Hematopoietic multipotent progenitor cell treated with erythropoietin and hydrocortisone succinate and interleukin-3 and kit ligand, for 15 days (in vitro differentiated cells): Measurements from ENCODE around the gene RAB7B.

Source experiments
- DNase-seq: peaks from one replicate; pipeline ENCODE4 v3.0.0-alpha.2; 2015; ENCODE audit warnings: low spot score

Gene RAB7B

DNA sequence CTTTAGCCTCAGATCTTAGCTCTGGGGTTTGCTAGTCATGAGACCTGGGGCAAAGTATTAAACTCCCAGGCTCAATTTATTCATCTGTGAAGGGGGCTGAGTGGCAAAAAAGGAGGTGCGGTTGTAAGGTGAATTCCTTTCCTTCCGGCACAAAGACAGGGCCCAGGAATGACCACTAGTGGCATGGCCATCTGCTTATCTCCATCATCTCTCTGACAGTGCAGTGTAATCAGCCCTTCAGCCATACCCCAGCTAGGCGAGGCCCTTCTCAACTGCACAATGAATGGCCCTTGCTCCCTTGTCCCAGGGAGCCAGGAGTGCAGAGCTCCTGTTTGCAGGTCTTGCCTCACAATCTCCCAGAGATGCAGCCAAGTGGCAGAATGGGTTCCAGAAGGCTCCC, 54.3 kb downstream of the RAB7B start:
- no peak for DNase-seq

DNA sequence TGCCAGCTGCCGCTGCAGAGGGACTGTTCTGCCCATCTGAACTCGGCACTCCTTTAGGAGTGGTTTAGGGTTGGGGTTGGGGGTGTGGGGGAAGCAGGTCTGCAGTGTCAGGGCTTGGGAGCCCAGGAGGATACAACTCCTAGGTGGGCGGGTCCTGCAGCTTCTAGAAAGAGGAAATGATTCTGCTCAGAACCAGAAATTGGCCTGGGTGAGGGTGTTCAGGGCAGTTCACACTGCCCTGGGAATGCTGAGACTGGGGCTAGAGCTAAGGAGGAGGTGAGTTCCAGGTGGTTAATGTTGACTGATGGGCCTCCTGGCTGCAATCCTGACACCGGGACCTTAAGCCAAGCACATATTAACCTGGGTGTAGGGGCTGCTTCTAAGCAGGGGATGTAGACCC, 55.2 kb downstream of the RAB7B start:
- DNase-seq: no peak

DNA sequence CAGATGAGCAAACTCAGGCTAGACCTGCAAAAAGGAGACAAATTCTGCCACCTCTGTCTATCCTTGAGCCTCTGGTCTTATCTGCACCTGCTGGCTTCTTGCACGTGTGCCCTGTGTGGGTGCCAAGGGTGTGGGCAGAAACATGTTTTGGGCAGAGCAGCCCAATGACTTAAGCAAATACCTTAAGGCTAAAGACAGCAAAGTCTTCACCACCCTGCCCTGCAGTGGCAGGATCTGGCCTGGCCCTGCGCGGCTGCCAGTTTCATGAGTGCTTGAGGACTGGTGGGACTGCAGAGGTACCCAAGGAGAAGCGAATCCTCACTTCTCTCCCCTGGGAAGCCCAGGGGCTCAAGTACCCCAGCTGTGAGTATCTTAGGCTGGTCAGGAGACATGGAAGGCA, 56.2 kb downstream of the RAB7B start:
- peak; percentile 73 for DNase-seq

DNA sequence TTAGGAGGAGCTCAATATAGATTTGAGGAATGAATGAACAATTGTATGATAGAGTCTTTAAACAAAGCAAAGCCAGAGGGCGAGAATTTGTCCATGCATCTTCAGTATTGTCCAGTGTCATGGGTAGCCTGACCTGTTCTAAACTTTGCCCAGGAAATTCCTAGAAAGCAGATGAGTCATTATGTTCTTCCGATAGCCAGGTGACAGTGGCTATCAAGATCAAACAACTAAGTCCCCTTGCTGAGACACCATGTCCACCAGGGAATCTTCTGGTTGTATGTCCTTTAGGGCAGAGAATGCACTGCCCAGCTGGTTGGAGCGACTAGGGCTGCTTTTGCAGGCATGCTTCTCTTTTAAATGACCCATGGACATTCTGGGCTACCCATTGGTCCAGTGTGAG, 58.1 kb downstream of the RAB7B start:
- no peak for DNase-seq

DNA sequence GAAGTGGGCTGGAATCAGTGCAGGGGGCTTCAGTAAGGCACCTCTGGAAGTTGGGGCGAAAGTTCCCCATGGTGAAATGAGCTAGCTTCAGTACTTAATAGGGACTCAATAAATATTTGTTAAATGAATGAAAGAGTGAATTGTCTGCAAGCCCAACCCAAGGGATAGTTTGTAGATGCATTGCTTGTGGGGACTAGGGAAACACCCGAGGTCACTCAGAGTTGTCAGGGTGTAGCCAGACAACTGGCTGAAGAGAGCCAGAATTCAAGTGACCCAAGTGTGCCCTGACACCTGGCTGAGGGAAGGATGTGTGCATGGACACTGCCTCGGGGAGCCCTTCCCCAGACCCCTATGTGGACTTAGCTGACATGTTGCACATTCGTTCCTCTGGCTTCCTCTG, 58.7 kb downstream of the RAB7B start:
- no peak for DNase-seq

DNA sequence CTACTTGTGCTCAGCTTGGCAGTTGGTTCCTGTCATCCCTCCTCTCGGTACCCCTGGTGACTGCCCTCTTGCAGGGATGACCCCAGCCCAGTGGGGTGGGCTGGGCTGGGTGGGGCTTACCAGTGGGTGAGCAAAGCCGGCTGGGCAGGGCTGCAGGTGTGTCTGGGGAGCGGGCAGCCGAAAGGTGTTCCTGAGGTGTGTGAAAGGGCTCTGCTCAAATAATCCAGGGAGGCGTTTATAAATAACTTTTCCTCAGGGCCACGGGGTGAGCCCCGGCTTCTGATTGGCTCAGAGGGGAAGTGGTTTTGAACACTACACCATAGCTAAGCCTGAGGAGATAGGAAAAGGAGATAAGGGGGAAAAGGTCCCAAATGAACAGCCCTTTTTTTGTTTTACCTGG, 60.0 kb downstream of the RAB7B start, which contains the start of gene SLC26A9:
Gene SLC26A9 (minus strand): TSS at position 212 of the 400 bp plus-strand sequence. CDS start 7,636 bp downstream, outside the sequence.
- no peak for DNase-seq

DNA sequence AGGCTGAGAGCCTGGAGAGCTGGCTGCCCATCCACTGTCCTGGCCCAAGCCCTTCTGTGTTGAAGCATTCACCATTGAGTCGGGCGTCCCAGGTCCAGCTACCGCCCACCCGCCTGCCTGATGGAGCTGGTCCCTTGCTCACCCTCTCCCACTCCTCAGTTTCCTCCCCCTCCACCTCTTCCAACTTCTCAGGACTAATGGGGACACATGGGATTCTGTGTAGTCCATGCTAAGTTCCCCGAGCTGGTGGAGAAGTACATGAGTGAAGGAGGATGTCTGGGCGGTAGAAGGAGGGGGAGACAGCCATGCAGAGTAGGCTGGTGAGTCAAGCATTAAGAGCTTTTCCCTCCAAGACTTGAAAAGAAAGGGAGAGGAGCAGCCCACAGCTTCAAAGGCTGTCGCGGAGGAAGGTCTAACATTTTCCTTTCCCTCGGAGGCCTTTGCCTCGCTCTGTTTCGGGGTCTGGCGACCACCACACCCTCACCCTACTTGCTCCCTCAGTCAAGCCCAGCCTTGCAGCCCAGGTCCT, 60.5 kb downstream of the RAB7B start:
- DNase-seq: no peak

DNA sequence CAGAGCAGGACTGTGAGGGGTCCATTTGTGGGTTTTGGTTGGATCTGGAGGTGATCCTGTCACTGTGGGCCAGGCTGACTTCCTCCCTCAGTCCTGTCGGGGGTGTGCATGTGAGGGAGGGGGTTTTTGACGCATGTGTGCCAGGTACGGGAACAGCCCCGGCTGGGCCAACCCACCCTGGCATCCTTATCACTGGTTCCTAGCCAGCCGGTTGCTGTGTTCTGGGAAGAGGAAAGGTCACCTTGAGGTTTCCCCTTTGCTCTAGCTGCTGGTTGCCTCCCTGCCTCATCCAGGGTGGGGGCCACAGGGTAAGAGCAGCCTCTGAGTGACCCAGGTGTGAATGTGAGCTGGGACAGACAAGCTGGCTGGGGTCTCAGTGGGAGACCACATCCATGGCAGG, 62.5 kb downstream of the RAB7B start:
- no peak for DNase-seq

DNA sequence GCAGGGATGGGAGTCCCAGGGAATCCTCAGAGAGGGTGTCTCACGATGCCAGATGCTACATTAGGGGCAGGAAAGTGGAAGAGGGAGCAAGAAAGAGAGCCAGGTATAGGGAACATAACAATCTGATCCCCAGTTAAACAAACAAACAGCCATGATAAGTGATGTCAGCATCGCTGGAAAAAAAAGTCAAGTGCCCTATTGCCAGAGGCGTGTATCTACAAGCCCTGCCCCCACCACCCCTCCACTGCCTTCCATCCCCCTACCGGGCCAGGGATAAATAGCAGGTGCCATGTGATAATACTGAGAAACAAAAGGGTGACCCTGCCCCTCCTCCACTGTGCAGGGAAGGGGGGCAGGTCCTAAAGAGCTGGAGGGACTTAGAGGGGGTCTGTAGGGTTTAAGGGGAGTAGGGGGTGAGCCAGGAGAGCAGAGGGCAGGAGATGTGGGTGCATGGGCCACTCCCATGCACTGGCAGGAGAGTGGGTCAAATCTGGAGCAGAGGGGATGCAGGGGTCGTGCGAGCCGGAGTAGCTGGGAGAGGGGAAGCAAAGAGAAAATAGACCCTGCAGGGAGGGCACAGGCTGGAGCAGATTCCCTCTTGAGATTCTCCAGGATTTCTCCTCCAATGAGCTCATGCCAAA, 63.4 kb downstream of the RAB7B start:
- no peak for DNase-seq

DNA sequence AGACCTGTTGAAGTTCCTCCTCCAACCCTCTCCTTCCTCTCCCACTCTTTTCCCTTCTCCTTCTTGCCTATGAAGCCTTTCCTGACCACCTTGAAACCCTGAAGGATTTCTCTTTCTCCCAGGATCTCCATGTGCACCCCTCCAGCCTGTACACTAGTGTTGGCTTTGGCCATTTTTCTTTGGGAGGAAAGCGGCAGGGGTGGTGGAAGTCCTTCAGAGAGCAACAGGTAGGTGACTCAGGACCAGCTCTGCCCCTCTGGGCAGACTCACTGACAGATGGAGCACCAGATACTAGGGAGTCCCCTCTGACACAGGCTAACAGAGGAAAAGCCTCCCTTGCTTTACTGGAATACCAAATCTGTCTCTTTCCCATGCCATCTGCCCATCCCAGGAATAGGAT, 64.5 kb downstream of the RAB7B start:
- no peak for DNase-seq

DNA sequence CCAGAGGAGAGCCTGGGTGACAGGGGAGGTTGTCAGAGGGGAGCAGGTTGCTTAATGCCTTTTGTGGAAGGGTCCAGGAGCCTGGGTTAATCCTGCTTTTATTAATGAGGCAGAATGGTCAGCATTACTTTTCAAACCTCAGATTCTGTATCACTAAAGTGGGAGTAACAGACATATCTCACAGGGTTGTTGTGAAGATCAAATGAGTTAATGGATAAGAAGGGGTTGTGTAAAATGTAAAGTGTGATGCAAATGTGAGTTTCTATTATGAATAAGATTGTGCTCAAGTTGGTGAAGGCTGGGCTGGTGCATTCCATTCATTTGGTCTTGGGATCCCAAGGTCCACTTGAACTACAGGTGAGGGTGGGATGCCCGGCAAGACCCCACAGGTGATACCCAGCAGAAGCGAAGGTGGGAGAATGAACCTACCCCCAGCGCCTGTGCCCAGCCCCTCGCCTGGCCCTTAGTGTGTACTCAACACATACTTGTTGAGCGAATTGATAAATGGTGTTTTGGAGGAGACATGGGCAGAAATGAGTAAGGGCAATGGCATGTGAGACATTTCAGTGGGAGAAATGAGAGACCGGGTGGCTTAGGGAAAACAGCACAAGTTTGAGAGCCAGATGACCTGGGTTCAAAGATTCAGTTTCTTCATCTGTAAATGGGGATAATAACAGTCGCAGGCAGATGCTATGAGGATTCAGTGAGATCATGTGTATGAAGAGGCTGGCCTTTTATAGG, 66.2 kb downstream of the RAB7B start:
- no peak for DNase-seq

DNA sequence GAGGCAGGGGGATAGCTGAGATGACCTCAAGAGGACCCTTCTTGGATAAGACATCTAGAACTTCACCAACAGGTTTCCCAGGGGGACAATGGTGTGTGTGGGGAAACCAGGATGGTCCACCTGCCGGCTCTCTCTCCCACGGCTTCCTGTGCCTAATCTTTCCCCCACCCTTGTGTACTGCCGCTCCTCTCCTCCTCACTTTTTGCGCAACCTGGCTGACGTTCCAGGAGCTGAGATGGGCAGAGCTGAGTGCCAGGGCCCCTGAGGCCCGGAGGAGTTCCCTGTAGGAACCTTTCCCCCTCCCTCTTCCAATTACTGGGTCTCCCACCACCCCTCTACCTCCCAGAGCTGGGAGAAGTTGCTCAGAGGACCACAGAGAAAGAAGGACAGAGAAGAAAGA, 66.9 kb downstream of the RAB7B start:
- no peak for DNase-seq

DNA sequence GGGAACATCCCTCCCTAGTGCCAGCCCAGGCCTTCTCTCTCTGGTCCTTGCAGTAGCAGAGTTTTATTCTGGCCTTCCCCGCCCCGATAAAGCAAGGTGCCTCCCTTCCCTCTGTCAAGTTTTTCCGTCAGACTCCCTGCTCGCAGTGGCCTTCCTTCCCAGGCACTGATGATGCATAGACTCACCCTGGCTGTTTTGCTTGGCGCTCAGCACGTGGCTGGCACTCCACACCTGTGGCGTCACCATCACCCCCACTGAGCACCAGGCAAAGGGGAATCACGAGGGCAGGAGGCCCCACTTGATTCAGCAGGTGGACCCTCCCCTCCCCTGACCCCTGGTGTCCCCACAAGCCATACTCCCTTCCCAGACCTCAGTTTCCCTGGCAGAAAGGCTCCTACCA, 67.3 kb downstream of the RAB7B start:
- DNase-seq: no peak

DNA sequence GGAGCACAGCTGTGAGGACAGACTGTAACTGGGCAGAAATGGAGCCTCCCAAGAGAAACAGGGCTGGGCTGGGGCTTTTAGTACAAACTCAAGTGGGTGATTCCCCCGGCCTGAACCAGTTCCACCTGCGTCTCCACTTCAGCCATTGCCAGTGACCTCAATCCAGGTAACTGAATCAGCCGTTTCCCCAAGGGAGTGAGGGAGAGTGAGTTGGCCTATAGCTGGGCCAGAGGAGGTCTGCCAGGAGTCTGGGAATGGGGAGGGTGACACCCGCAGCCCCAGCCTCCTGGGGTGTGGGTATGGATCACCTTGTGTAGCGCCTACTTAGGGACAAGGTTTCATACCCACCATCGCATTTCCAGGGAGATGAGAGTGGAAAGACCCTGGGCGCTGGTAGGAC, 68.4 kb downstream of the RAB7B start:
- no peak for DNase-seq

DNA sequence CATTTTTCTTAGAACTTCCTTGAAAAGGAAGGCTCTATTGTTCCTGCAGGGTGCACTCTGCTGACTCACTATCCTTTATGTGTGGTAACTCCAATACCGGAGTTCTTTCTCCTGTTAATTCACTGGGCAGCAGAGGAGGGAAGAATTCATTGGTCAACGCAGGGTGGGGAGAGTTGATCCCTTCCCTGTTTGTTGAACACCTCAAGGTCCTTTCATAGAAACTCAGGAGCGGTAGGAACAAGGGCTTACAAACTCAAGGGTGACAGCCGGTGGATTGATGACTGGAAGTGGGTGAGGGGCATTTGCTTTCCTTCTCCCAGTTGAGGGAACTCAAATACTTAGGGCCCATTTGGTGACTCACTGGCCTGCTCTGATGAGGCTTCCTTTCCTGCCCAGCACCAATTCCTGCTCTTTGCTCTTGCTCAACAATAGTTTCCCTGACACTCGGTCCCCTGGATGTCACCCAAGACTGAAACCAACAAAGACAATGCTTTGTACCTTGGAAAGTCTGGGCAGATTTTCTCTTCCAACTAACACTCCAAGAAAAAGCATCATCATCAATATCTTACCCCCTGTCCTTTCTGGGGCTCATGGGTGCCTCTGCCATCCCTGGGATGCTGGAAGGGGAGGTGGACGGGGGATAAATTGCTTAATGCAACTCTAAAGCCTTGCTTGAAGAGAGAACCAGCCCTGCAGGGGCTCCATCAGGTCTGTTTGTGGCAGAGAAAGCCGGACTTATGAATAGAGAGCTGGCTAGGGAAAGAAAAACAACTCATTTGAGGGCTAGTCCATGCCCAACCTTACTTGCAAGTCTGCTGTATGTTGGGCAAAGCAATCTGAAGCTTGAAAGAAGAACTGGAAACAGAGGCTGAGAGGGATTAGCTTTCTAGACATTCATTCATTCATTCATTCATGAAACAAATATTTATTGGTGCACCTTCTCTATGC, 69.2 kb downstream of the RAB7B start:
- DNase-seq: no peak

DNA sequence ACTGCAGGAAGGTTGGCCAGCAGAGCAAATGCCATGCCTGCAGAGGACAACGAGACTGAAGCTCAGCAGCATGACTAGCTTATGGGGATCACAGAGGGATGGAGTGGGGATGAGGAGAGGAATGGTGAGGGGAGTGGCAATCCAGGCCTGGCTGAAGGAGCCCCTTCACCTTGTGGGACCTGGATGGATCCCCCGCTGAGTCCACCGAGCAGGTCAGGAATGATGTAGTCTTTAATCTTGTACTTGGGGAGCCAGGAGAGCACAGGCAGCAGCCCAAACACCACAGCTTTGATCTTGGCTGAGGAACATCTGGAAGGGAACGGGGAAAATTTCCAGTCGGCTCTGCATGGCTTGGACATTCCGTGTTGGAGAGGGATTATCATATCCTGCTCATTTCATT, 70.4 kb downstream of the RAB7B start:
- no peak for DNase-seq

DNA sequence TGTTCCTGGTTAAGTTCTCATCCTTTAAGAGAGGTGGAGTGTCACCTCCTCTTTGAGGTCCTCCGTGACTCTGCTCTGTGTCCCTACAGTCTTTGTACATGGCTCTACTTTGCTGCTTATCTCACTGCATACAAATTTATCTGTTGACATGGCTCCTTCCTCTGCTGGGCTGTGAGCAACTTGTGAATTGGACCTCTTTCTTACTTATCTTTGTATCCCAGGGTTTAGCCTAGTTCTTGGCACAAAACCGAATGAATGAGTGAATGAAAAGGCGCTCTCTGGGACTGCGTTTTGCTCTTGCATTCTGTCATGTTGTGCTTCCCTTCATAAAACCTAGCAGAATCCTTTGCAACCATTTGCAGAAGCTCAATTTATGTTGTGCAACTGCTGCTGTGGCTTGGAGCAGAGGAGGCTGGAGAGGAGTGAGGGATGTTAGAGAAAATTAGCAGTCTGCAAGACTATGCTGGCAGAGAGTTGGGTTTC, 72.4 kb downstream of the RAB7B start:
- peak; percentile 24 for DNase-seq

DNA sequence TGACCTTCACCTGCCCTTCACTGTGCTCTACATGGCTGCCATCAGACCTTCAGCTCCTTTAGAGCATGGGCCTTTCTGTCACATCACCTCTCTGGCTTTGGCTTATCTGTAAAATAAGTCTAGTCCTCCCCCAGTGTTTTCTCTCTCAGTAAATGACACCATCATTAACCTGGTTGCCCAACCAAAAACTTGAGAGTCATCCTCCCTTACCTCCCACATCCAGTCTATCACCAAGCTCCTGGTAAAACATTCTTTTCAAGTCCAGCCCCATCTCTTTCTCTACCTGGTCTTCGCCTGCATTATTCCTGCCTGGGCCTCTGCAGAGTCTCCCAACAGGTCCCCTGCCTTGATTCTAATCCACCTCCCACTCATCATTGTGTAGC, 73.0 kb downstream of the RAB7B start:
- no peak for DNase-seq

DNA sequence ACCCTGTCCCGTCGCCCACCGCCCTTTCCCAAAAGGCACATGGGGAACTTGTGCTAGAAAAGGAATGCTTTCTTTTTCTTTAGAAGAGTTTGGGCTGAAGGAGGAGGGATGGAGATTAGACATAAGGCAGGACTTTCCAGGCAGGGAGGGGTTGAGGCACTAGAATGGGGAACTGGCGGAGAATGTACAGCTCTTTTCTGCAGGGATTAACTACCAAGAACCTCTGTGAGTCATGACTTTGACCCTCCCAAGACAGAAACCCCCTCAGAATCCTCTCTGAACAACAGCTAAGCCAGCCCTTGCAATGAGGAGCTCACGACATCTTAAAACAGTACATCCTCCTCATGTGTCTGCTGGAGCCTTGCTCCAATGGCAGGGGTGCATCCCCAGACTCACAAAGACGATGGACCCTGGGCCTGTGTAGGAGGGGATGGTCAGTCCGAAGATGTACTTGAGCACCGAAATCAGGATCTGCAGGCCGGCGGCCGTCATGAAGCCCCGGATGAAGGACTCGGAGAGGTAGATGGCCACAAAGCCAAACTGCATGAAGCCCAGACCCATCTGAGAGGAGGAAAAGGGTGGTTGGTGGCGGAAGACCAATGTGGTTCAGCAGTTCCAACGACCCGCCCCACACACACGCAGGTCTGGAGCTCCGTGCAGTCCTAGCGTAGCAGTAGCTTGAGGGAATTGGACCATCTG, 73.5 kb downstream of the RAB7B start:
- DNase-seq: no peak

DNA sequence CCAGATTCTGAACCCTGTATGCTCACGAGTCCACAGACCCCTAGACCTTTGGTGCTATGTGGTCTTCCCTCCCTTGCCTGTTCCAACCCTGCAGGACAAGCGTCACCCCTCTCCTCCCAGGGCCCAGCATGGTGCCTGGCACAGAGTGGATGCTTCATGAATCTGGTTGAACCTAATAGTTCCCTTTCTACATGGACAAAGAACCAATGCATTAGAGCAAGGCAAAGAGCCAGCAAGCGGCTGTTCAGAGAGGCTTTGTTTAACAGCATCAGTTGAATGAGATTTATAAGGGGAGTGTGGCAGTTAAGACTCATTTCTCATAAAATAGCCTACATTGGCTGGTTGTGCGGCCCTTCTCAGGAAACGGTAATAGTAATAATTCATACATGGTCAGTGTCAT, 74.9 kb downstream of the RAB7B start:
- DNase-seq: no peak

DNA sequence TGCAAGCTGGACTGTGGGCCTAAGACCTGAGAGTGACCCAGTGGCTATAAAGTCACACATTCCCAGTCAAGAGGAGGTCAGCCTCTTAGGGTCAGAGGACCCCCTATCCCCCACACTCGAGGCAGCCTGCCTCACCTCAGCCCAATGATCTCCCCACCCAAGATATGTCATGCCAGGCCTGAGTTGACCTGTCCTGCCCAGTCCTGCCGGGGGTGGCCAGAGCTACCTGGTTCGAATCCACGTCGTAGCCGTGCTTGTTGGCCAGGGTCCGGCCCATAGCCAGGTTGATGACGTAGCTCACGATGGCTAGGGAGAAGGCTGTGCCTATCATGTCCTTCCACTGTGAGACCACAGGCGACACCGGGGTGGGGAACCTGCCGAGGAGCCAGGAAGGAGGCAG, 75.5 kb downstream of the RAB7B start:
- no peak for DNase-seq

DNA sequence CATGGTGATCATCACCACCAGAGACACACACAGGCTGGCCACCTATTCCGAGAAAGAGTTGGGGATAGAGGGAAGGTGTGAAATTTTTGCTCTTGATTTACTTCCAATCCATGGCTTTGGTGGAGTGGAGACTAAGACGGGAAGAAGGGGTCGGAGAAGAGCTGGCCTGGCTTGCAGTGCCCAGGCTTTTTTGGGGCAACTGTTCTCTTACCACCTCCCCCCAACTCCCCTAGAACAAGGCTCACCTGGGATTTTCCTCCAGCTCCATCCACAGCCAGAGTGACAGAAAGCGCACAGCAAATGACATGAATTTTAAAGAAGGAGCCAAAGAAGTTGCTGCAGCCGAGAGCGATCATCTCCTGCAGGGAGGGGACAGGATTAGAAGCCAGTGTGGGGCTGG, 75.9 kb downstream of the RAB7B start:
- no peak for DNase-seq
